WTC11 (cell line): ENCODE measurements around the gene IL12RB2. TPM values are rescaled to one million over a fixed set of nuclear protein-coding genes. Genes with fewer than 3 reads are reported as not detected.

Experiments used
- ATAC-seq: fragments of 200-7000 bp; cut with Tn5 transposase; 2 replicates; pipeline ENCODE4 v1.10.0; 2021; ENCODE audit warnings: mild to moderate bottlenecking, moderate library complexity
- CTCF ChIA-PET: fragments of 300-600 bp; sonication (Branson Sonifier 250); formaldehyde crosslinking; loops from one replicate; lab custom pipeline; 2021; ENCODE audit warnings: antibody characterized with exemption; lab: Charles Lee
- POLR2A ChIA-PET: fragments of 350-600 bp; sonication (Branson Sonifier 250); formaldehyde crosslinking; loops from one replicate; lab custom pipeline; 2021; ENCODE audit warnings: antibody characterized with exemption; lab: Charles Lee
- DNase-seq: peaks from one replicate; pipeline ENCODE4 v3.0.0; 2021; ENCODE audit warnings: low spot score
- H3K27ac Mint-ChIP-seq: 2 replicates; pipeline ENCODE4 v1.8.0; 2021; ENCODE audit warnings: mixed read lengths
- H3K27me3 Mint-ChIP-seq: 2 replicates; pipeline ENCODE4 v1.8.0; 2021; ENCODE audit warnings: low read depth, mild to moderate bottlenecking, moderate library complexity, mixed read lengths
- H3K36me3 Mint-ChIP-seq: 2 replicates; pipeline ENCODE4 v1.8.0; 2021; ENCODE audit warnings: mixed read lengths
- H3K4me1 Mint-ChIP-seq: 2 replicates; pipeline ENCODE4 v1.8.0; 2022; ENCODE audit warnings: mixed read lengths
- H3K4me3 Mint-ChIP-seq: 2 replicates; pipeline ENCODE4 v1.8.0; 2021; ENCODE audit warnings: mild to moderate bottlenecking, moderate library complexity, mixed read lengths
- H3K9me3 Mint-ChIP-seq: 2 replicates; pipeline ENCODE4 v1.8.0; 2021; ENCODE audit warnings: mixed read lengths
- ATF3 ChIP-seq: sonication (generic); formaldehyde crosslinking; conservative IDR thresholded peaks from 2 replicates; pipeline ENCODE4 v1.8.1; 2022; ENCODE audit warnings: mild to moderate bottlenecking, missing genetic modification reagents
- CBFB ChIP-seq: sonication (generic); formaldehyde crosslinking; IDR thresholded peaks from 2 replicates; pipeline ENCODE4 v1.8.1; 2022; ENCODE audit warnings: mild to moderate bottlenecking, low read depth, missing genetic modification reagents
- CREB1 ChIP-seq: sonication (generic); formaldehyde crosslinking; IDR thresholded peaks from 2 replicates; pipeline ENCODE4 v1.8.0; 2023; ENCODE audit warnings: mild to moderate bottlenecking, missing genetic modification reagents
- E2F4 ChIP-seq: sonication (generic); formaldehyde crosslinking; IDR thresholded peaks from 2 replicates; pipeline ENCODE4 v1.8.1; 2022; ENCODE audit warnings: low read depth, mild to moderate bottlenecking, moderate library complexity, missing genetic modification reagents, borderline replicate concordance
- ETV6 ChIP-seq: sonication (generic); formaldehyde crosslinking; IDR thresholded peaks from 2 replicates; pipeline ENCODE4 v1.8.1; 2022; ENCODE audit warnings: mild to moderate bottlenecking, missing genetic modification reagents
- FOXJ3 ChIP-seq: sonication (generic); formaldehyde crosslinking; IDR thresholded peaks from 2 replicates; pipeline ENCODE4 v1.9.0; 2021; ENCODE audit warnings: missing genetic modification reagents, mild to moderate bottlenecking, borderline replicate concordance
- FOXK1 ChIP-seq: sonication (generic); formaldehyde crosslinking; IDR thresholded peaks from 2 replicates; pipeline ENCODE4 v1.8.0; 2022; ENCODE audit warnings: mild to moderate bottlenecking, moderate library complexity, missing genetic modification reagents
- IRF1 ChIP-seq: sonication (generic); formaldehyde crosslinking; IDR thresholded peaks from 2 replicates; pipeline ENCODE4 v1.8.0; 2023; ENCODE audit warnings: missing genetic modification reagents
- JAZF1 ChIP-seq: fragments of 250-450 bp; sonication (Bioruptor Pico); IDR thresholded peaks from 2 replicates; pipeline ENCODE4 v1.9.0; 2021; ENCODE audit warnings: moderate library complexity, mild to moderate bottlenecking, inconsistent platforms
- NFYB ChIP-seq: sonication (generic); formaldehyde crosslinking; conservative IDR thresholded peaks from 2 replicates; pipeline ENCODE4 v1.8.0; 2022; ENCODE audit warnings: low read depth, missing genetic modification reagents
- PRDM15 ChIP-seq: sonication (generic); formaldehyde crosslinking; IDR thresholded peaks from 2 replicates; pipeline ENCODE4 v1.8.0; 2022; ENCODE audit warnings: missing genetic modification reagents
- PREB ChIP-seq: sonication (generic); formaldehyde crosslinking; IDR thresholded peaks from 2 replicates; pipeline ENCODE4 v1.8.1; 2022; ENCODE audit warnings: mild to moderate bottlenecking, missing genetic modification reagents, moderate library complexity, borderline replicate concordance
- RELA ChIP-seq: sonication (generic); formaldehyde crosslinking; IDR thresholded peaks from 2 replicates; pipeline ENCODE4 v1.8.1; 2022; ENCODE audit warnings: missing genetic modification reagents, mild to moderate bottlenecking, borderline replicate concordance
- RORB ChIP-seq: fragments of 250-450 bp; sonication (Bioruptor Pico); IDR thresholded peaks from 2 replicates; pipeline ENCODE4 v1.9.0; 2021; ENCODE audit warnings: mild to moderate bottlenecking
- SMAD3 ChIP-seq: sonication (generic); formaldehyde crosslinking; IDR thresholded peaks from 2 replicates; pipeline ENCODE4 v1.8.0; 2022; ENCODE audit warnings: missing genetic modification reagents, mild to moderate bottlenecking, borderline replicate concordance
- SP1 ChIP-seq: sonication (generic); formaldehyde crosslinking; conservative IDR thresholded peaks from 2 replicates; pipeline ENCODE4 v1.8.1; 2022; ENCODE audit warnings: missing genetic modification reagents
- USF2 ChIP-seq: sonication (generic); formaldehyde crosslinking; IDR thresholded peaks from 2 replicates; pipeline ENCODE4 v1.8.1; 2023; ENCODE audit warnings: mild to moderate bottlenecking, missing genetic modification reagents, moderate library complexity
- ZNF121 ChIP-seq: sonication (generic); formaldehyde crosslinking; IDR thresholded peaks from 2 replicates; pipeline ENCODE4 v1.8.0; 2023; ENCODE audit warnings: missing genetic modification reagents
- ZNF219 ChIP-seq: sonication (generic); formaldehyde crosslinking; IDR thresholded peaks from 2 replicates; pipeline ENCODE4 v1.8.0; 2023; ENCODE audit warnings: missing genetic modification reagents, mild to moderate bottlenecking, borderline replicate concordance
- ZNF396 ChIP-seq: fragments of 250-450 bp; sonication (Bioruptor Pico); IDR thresholded peaks from 2 replicates; pipeline ENCODE4 v1.8.0; 2021; ENCODE audit warnings: mild to moderate bottlenecking, moderate library complexity, borderline replicate concordance
- ZNF671 ChIP-seq: fragments of 250-450 bp; sonication (Bioruptor Pico); IDR thresholded peaks from 2 replicates; pipeline ENCODE4 v1.8.0; 2021; ENCODE audit warnings: mild to moderate bottlenecking
- ZSCAN18 ChIP-seq: fragments of 250-450 bp; sonication (Bioruptor Pico); IDR thresholded peaks from 2 replicates; pipeline ENCODE4 v2.1.2; 2022; ENCODE audit warnings: mild to moderate bottlenecking, moderate library complexity
- total RNA-seq: library from RNA; stranded (reverse); gene quantifications from 3 replicates; pipeline ENCODE4 v1.2.3, GENCODE V29; 2021

Gene IL12RB2
- total RNA-seq, 1 experiment from 2014 or later = 0.81 TPM

GRCh38 chr1:67294836-67295617 is 12.6 kb upstream of the IL12RB2 start (continued):
- TF ChIP-seq ZSCAN18 = no peak
- no peak for TF ChIP-seq FOXJ3 (CRISPR knock-in tag)
- no peak for TF ChIP-seq CREB1 (CRISPR knock-in tag)

GRCh38 chr1:67298762-67299161 is 8.9 kb upstream of the IL12RB2 start:
- no peaks in the 10 kb centered on the region for H3K9me3 Mint-ChIP-seq
- H3K27ac Mint-ChIP-seq = no peak overlapping the region
- POLR2A ChIA-PET = no interaction called here
- TF ChIP-seq ZNF219 = no peak
- no peak for TF ChIP-seq NFYB
- TF ChIP-seq JAZF1 (CRISPR knock-in tag) = no peak
- TF ChIP-seq ZNF396 (CRISPR knock-in tag) = no peak
- TF ChIP-seq E2F4 (CRISPR knock-in tag) = no peak
- TF ChIP-seq IRF1 (CRISPR knock-in tag) = no peak
- TF ChIP-seq FOXJ3 (CRISPR knock-in tag) = no peak
- no peak for TF ChIP-seq RELA (CRISPR knock-in tag)
- no peak for TF ChIP-seq ATF3
- DNase-seq (no peak), ATAC-seq (peak; percentile 77)
- no peak overlapping the region for H3K4me3 Mint-ChIP-seq
- CTCF ChIA-PET = interaction anchor here (0.5 to 2.2 kb wide), 9 partner anchors 9 to 87 kb away, joined by 3 to 16 read pairs (median 4); partner anchors contain the start of gene IL12RB2
- no peaks in the 10 kb centered on the region for H3K36me3 Mint-ChIP-seq
- peaks cover 2% of the 10 kb centered on the region for H3K4me1 Mint-ChIP-seq
- no peaks in the 10 kb centered on the region; the same call in none of the 2 replicates for H3K27me3 Mint-ChIP-seq

- ChIA-PET CTCF (interaction anchor here (1.0 to 2.2 kb wide), 8 partner anchors 8 to 87 kb away, joined by 3 to 16 read pairs (median 4); partner anchors contain the start of gene IL12RB2), POLR2A (no interaction called here)
- H3K27me3 Mint-ChIP-seq = peaks cover 5% of the 10 kb centered on the region
- no peak overlapping the region for H3K27ac Mint-ChIP-seq
- TF ChIP-seq PREB (CRISPR knock-in tag) (no peak), CREB1 (CRISPR knock-in tag) (no peak), ZNF671 (CRISPR knock-in tag) (no peak), RORB (CRISPR knock-in tag) (no peak), PRDM15 (CRISPR knock-in tag) (no peak), ETV6 (CRISPR knock-in tag) (no peak), USF2 (CRISPR knock-in tag) (no peak), SP1 (CRISPR knock-in tag) (no peak), ZNF219 (no peak), CBFB (CRISPR knock-in tag) (no peak), SMAD3 (CRISPR knock-in tag) (no peak), FOXK1 (CRISPR knock-in tag) (no peak), ZNF121 (CRISPR knock-in tag) (no peak)
- H3K9me3 Mint-ChIP-seq = no peaks in the 10 kb centered on the region
- peaks cover 2% of the 10 kb centered on the region for H3K4me1 Mint-ChIP-seq
- H3K36me3 Mint-ChIP-seq = no peaks in the 10 kb centered on the region
- no peak overlapping the region for H3K4me3 Mint-ChIP-seq
- ATAC-seq = no peak
- no peak for DNase-seq
Observed at GRCh38 chr1:67299296-67299695, 8.4 kb upstream of the IL12RB2 start.
